ENCODE data around the gene COL27A1. TPM values are rescaled to one million over a fixed set of nuclear protein-coding genes. Genes with fewer than 3 reads are reported as not detected.
A peak's percentile ranks its signal among the peaks of the same experiment; 100 is the strongest.

The COL27A1 gene
- total RNA-seq, 1 donor from 2014 or later = 13.6 TPM

GRCh38 chr9:114289571-114290481 lies 134.5 kb downstream of the COL27A1 start:
- no peak for ATAC-seq

DNA sequence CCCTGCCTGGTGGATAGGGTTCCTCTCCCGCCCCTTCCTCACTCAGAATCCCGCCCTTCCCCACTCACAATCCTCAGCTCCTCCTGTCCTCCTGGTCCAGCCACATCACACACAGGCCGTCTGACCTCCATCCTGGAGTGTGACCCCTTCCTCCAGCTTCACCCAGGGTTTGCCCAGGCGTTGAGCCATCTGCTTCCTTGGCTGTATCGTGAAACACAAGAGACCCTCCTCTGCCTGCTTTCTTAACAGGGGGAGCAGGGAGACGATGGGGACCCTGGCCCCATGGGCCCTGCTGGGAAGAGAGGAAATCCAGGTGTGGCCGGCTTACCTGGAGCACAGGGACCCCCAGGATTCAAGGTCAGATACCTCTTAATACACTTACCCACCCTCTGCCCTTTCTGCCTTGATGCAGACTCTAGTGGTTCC lies 135.2 kb downstream of the COL27A1 start:
- peak; percentile 3 for ATAC-seq

GRCh38 chr9:114291064-114291474 lies 135.7 kb downstream of the COL27A1 start:
- ATAC-seq = peak; percentile 43

DNA sequence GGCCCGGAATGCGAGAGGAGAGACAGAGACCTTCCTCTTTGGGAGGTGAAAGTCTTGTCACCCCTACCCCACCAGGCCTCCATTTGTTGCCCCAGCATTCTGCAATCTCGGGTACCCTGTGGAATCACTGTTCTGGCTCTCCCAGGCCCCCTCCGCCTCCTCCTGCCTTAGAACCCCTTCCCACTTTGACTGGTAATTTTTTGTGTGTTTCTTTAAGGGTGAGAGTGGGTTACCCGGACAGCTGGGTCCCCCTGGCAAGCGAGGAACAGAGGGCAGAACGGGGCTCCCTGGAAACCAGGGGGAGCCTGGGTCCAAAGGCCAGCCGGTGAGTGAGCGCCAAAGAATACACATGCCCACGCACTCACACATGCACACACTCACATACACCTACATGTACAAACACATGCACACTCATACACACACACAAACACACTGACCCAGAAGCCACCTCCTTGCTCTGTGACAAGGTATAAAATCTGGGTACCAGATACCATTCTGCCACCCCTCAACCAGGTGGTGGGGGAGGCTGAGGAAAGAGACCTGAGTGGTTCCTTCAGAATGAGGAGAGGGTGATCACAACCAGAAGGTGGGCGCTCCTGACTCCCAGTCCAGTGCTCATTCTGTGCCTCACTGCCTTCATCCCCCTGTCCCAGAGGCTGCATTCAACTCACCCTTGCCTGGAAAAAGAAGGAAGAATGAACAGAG lies 136.7 kb downstream of the COL27A1 start:
- no peak for ATAC-seq

DNA sequence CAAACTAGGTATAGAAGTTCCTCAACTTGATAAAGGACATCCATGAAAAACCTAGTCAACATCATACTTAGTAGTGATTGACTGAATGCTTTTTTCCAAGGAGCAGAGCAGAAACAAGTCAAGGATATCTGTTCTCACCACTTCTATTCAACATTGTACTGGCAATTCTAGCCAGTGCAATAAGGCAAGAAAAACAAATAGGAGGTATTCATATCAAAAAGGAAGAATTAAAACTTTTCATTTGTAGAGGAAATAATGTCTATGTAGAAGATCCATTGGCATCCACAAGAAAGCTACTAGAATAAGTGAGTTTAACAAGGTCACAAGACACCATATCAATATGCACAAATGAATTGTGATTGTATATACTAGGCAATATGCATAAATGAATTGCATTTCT lies 139.3 kb downstream of the COL27A1 start:
- no peak for ATAC-seq

DNA sequence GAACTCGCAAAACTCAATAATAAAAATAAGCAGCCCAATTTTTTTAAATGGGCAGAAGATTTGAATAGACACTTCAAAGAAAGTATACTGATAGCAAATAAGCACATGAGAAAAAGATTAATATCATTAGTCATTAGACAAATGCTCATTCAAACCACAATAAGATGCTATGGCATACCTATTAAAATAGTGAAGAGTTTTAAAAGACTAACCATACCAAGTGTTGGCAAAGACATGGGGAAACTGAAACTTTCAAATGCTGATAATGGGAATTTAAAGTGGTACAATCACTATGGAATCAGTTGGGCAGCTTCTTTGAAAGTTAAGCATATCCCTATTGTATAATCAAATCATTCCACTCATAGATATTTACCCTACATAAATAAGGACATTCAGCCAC lies 141.0 kb downstream of the COL27A1 start:
- no peak for ATAC-seq

GRCh38 chr9:114299286-114300152 lies 144.2 kb downstream of the COL27A1 start:
- no peak for ATAC-seq

GRCh38 chr9:114300153-114300845 lies 145.0 kb downstream of the COL27A1 start:
- ATAC-seq = no peak

- ATAC-seq = no peak
Observed at GRCh38 chr9:114300846-114301797, 145.8 kb downstream of the COL27A1 start.

GRCh38 chr9:114301798-114302565 lies 146.6 kb downstream of the COL27A1 start:
- ATAC-seq = no peak

- no peak for ATAC-seq
Observed at GRCh38 chr9:114302727-114303126, 147.4 kb downstream of the COL27A1 start.

DNA sequence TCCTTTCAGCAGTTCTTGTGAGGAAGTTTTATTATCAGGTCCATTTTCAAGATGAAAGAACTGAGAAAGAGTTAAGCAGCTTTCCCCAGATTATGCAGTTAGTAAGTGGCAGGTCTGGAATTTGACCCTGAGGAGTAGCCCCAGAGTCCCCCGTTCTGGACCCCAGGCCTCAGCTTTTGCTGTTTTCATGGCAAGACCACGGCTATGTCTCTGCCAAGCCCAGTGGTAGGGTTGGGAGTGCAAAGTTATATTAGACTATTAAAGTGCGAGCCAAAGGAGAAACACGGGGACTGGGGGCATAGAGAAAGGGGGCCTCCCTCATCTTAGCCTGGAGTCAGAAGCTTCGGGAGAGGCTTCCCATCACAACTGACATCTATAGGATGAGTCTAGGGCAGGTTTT lies 148.2 kb downstream of the COL27A1 start:
- ATAC-seq = no peak

DNA sequence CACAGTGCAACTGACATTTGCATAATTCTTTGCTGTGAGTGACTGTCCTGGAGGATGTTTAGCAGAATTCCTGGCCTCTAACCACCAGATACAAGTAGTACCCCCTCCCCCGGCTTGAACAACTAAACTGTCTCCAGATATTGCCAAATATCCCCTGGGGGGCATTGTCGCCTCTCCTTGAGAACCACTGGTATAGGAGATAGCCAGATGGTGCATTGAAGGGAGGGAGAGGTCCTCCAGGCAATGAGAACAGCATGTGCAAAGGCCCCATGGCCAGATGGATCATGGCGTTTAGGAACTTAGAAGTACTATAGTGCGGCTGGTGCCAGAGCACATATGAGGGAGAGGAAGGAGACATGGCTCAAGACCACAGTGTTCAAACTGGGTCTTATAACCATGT lies 148.6 kb downstream of the COL27A1 start:
- no peak for ATAC-seq

GRCh38 chr9:114304416-114305188 lies 149.3 kb downstream of the COL27A1 start:
- no peak for ATAC-seq

DNA sequence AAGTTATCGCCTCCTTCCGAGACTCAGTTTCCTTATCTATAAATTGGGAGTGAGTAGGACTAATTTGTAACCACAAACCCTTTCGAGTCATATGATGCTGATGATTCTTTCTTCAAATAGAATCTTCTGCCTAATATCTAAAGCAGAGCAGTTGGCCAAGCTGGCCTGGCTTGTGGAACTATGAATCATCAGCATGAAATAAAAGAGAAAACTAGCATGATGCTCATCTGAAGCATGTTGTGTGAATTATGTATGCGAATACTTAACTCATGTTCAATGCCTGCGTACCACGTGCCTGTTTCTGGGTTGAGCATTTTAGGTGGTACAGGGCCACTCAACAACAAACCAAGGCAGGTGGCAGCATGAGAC lies 152.5 kb downstream of the COL27A1 start:
- ATAC-seq = no peak

DNA sequence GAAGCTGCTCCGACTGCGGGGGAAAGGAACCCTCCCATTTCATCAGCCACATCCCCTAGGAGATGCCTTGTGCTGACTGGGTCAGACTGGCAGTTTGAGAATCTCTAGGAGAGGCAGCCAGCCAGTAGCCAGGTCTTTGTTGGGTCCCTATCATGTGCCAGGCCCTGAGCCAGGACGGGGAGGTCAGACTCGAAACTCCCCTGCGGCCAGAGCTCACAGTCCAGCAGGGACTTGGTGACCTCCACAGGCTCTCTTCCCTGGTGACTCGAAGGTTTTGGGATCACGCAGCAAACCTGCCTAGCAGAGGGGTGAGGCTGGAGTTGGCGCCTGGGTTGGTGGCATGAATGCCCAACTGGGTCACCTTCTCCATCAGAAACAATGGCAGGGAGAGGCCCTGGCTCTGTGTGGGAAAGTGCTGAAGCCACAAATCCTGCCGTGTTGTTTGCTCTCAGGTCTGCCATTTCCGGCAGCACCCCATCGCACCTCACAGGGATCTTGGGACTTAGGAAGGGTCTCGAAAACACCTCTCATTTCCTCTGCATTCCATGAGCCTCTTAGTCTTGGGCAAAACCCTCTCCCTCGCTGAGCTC lies 153.1 kb downstream of the COL27A1 start:
- no peak for ATAC-seq

DNA sequence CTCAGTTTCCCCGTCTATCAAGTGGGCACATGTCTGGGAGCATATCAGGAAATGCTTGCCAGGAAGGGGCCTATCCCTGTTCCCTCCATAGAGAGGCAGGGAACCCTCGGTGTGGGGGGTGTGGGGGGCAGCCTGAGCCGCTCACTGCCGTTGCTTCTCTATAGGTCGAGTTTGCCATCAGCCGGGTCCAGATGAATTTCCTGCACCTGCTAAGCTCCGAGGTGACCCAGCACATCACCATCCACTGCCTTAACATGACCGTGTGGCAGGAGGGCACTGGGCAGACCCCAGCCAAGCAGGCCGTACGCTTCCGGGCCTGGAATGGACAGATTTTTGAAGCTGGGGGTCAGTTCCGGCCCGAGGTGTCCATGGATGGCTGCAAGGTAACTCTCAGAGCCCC lies 153.8 kb downstream of the COL27A1 start:
- ATAC-seq = no peak

GRCh38 chr9:114310471-114311450 lies 155.4 kb downstream of the COL27A1 start:
- no peak for ATAC-seq

Measured in esophagus mucosa (tissue), 1 donor.